ENCODE results near the gene PRR36. TPM values are rescaled to one million over a fixed set of nuclear protein-coding genes. Genes with fewer than 3 reads are reported as not detected.
A peak's percentile ranks its signal among the peaks of the same experiment; 100 is the strongest.
"Not testable (repeated sequence)": the region's sequence is repeated elsewhere in the genome, so short reads cannot be mapped to it uniquely, and the experiment has no call there.

PRR36 gene
- total RNA-seq, 2 donors from 2014 or later: 0.37 to 0.63 TPM

- Mint-ChIP-seq H3K4me3 (no peak overlapping the region), H3K27me3 (peaks cover 3% of the 10 kb centered on the region), H3K4me1 (peaks cover 14% of the 10 kb centered on the region), H3K27ac (no peak overlapping the region), H3K36me3 (ENCODE audit: low read depth) (no peaks in the 10 kb centered on the region)
- ATAC-seq (no peak), DNase-seq (no peak)
- H3K9me3 ChIP-seq (ENCODE audit: control insufficient read depth, low read length, poor library complexity, severe bottlenecking): no peaks in the 10 kb centered on the region
These were observed 26.2 kb upstream of the PRR36 start for GRCh38 chr19:7900401-7900870.

- Mint-ChIP-seq H3K4me3 (no peak overlapping the region), H3K4me1 (peaks cover 11% of the 10 kb centered on the region), H3K36me3 (ENCODE audit: low read depth) (no peaks in the 10 kb centered on the region), H3K27me3 (peaks cover 6% of the 10 kb centered on the region), H3K27ac (no peak overlapping the region)
- DNase-seq (no peak), ATAC-seq (no peak)
- H3K9me3 ChIP-seq (ENCODE audit: control insufficient read depth, low read length, poor library complexity, severe bottlenecking): no peaks in the 10 kb centered on the region
These were observed 25.7 kb upstream of the PRR36 start for GRCh38 chr19:7899751-7900378.

DNA sequence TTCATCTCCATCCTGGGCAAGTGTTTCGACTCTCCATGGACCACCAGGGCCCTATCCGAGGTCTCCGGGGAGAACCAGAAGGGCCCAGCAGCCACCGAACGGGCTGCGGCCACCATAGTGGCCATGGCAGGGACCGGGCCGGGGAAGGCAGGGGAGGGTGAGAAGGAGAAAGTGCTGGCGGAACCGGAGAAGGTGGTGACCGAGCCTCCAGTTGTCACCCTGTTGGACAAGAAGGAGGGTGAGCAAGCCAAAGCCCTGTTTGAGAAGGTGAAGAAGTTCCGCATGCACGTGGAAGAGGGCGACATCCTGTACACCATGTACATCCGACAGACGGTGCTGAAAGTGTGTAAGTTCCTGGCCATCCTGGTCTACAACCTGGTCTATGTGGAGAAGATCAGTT is 24.8 kb upstream of the PRR36 start:
- H3K27ac Mint-ChIP-seq: no peak overlapping the region
- no peaks in the 10 kb centered on the region for H3K36me3 Mint-ChIP-seq (ENCODE audit: low read depth)
- peaks cover 6% of the 10 kb centered on the region for H3K4me1 Mint-ChIP-seq
- DNase-seq (no peak), ATAC-seq (no peak)
- H3K27me3 Mint-ChIP-seq: peaks cover 11% of the 10 kb centered on the region
- H3K4me3 Mint-ChIP-seq: no peak overlapping the region
- H3K9me3 ChIP-seq (ENCODE audit: control insufficient read depth, low read length, poor library complexity, severe bottlenecking): no peaks in the 10 kb centered on the region

GRCh38 chr19:7897292-7897691 is 23.1 kb upstream of the PRR36 start:
- no peaks in the 10 kb centered on the region for H3K4me1 Mint-ChIP-seq
- H3K9me3 ChIP-seq (ENCODE audit: control insufficient read depth, low read length, poor library complexity, severe bottlenecking): no peaks in the 10 kb centered on the region
- ATAC-seq (no peak), DNase-seq (no peak)
- H3K36me3 Mint-ChIP-seq (ENCODE audit: low read depth): no peaks in the 10 kb centered on the region
- no peak overlapping the region for H3K4me3 Mint-ChIP-seq
- peaks cover 13% of the 10 kb centered on the region for H3K27me3 Mint-ChIP-seq
- no peak overlapping the region for H3K27ac Mint-ChIP-seq

- H3K9me3 ChIP-seq (ENCODE audit: control insufficient read depth, low read length, poor library complexity, severe bottlenecking): no peaks in the 10 kb centered on the region
- ATAC-seq (no peak), DNase-seq (no peak)
- Mint-ChIP-seq H3K4me1 (no peaks in the 10 kb centered on the region), H3K27me3 (peaks cover 17% of the 10 kb centered on the region), H3K36me3 (ENCODE audit: low read depth) (no peaks in the 10 kb centered on the region), H3K4me3 (no peak overlapping the region), H3K27ac (no peak overlapping the region)
These were observed 21.4 kb upstream of the PRR36 start for GRCh38 chr19:7895565-7895964.

GRCh38 chr19:7894612-7895309 is 20.6 kb upstream of the PRR36 start:
- no peak overlapping the region for H3K4me3 Mint-ChIP-seq
- H3K27ac Mint-ChIP-seq: no peak overlapping the region
- H3K36me3 Mint-ChIP-seq (ENCODE audit: low read depth): no peaks in the 10 kb centered on the region
- no peak for ATAC-seq
- H3K9me3 ChIP-seq (ENCODE audit: control insufficient read depth, low read length, poor library complexity, severe bottlenecking): no peaks in the 10 kb centered on the region
- DNase-seq: no peak
- peaks cover 17% of the 10 kb centered on the region for H3K27me3 Mint-ChIP-seq
- H3K4me1 Mint-ChIP-seq: no peaks in the 10 kb centered on the region

GRCh38 chr19:7893362-7894101 is 19.3 kb upstream of the PRR36 start:
- not testable (repeated sequence) for H3K9me3 ChIP-seq (ENCODE audit: control insufficient read depth, low read length, poor library complexity, severe bottlenecking); H3K4me3 Mint-ChIP-seq; H3K27ac Mint-ChIP-seq; ATAC-seq; H3K36me3 Mint-ChIP-seq (ENCODE audit: low read depth); DNase-seq; H3K4me1 Mint-ChIP-seq
- peaks cover 17% of the 10 kb centered on the region for H3K27me3 Mint-ChIP-seq

DNA sequence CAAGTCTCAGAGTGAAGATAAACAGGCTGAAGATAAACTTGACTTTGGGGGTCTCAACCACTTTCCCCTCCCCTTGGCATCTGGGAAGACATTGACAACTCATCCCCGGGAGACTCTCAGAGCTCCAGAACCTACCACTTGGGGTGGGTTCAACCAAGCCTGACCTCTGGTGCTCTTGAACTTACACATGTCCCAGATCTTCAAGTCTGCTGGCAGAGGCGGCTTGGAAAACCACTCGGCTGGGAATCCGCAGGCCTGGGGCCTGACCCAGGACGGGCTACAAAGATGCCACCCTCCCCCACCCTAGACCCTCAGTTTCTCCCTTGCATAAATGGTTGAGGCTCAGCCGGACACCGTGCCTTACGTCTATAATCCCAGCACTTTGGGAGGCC is 14.6 kb upstream of the PRR36 start:
- no peak for DNase-seq
- no peaks in the 10 kb centered on the region for H3K36me3 Mint-ChIP-seq (ENCODE audit: low read depth)
- H3K27me3 Mint-ChIP-seq: peaks cover 11% of the 10 kb centered on the region
- H3K4me1 Mint-ChIP-seq: peaks cover 3% of the 10 kb centered on the region
- no peak overlapping the region for H3K4me3 Mint-ChIP-seq
- no peak overlapping the region for H3K27ac Mint-ChIP-seq
- no peaks in the 10 kb centered on the region for H3K9me3 ChIP-seq (ENCODE audit: control insufficient read depth, low read length, poor library complexity, severe bottlenecking)
- no peak for ATAC-seq

DNA sequence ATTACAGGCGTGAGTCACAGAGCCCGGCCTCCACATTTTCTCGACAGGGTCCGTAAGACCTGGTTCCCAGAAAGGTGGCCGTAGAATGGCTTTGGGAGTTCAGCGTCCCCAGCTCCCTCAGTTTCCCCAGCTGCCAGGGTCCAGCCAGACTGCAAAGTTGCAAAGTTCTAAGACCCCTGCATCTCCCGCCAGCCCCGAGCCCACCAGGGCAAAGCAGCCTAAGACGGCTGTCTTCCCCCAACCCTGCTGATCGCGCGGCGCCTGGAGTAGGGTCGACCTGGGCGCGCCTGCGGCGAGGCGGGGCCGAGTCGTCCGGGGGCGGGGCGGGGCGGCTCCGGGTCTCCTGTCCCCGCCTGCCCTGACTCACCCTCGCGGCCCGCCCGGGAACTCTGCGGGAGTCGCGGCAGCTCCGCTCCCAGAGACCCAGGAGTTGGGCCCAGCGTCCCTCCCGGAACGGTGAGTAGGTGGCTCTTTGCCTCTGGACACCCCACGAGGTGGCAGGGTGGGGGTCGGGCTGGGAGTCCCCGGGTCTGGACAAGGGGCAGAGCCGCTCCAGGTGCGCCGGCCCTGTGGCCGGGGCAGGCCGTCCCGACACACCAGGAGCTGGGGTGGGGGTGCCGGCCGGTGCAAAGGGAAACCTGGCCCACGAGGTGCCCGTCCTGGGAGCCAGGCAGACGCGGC is 14.1 kb upstream of the PRR36 start, which contains the start of gene LRRC8E:
Gene LRRC8E, plus strand, starts transcription at position 366 of the 681 bp plus-strand sequence. CDS start 7,094 bp downstream, outside the sequence.
- H3K27ac Mint-ChIP-seq: no peak within 1 kb of the TSS
- DNase-seq (no peak), ATAC-seq (peak; percentile 68)
- H3K4me1 Mint-ChIP-seq: peaks cover 3% of the 10 kb centered on the region
- no peak within 1 kb of the TSS for H3K4me3 Mint-ChIP-seq
- peaks cover 11% of the 10 kb centered on the region for H3K27me3 Mint-ChIP-seq
- no peaks in the 10 kb centered on the region for H3K36me3 Mint-ChIP-seq (ENCODE audit: low read depth)
- no peaks in the 10 kb centered on the region for H3K9me3 ChIP-seq (ENCODE audit: control insufficient read depth, low read length, poor library complexity, severe bottlenecking)

GRCh38 chr19:7887408-7888144 is 13.4 kb upstream of the PRR36 start:
- no peak overlapping the region for H3K27ac Mint-ChIP-seq
- peaks cover 3% of the 10 kb centered on the region for H3K4me1 Mint-ChIP-seq
- DNase-seq: no peak

DNA sequence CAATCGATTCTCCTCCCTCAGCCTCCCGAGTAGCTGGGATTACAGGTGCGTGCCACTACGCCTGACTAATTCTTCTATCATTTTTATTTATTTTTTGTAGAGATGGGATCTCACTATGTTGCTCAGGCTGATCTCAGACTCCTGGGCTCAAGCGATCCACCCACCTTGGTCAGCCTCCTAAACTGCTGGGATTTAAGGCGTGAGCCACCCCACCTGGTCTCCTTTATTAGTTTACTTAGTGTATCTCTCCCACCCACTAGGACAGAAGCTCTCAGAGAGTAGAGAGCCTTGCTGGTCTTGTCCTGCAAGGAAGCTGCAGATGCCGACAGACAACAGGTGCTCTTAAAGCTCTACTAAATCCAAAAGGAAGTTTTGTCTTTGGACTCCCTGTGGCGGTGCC is 11.6 kb upstream of the PRR36 start:
- ATAC-seq: no peak

More at GRCh38 chr19:7887408-7888144, 13.4 kb upstream of the PRR36 start:
- H3K9me3 ChIP-seq (ENCODE audit: control insufficient read depth, low read length, poor library complexity, severe bottlenecking): no peaks in the 10 kb centered on the region
- Mint-ChIP-seq H3K36me3 (ENCODE audit: low read depth) (no peaks in the 10 kb centered on the region), H3K4me3 (no peak overlapping the region), H3K27me3 (peaks cover 11% of the 10 kb centered on the region)
- no peak for ATAC-seq

GRCh38 chr19:7883796-7884570 is 9.8 kb upstream of the PRR36 start:
- Mint-ChIP-seq H3K27me3 (peaks cover 7% of the 10 kb centered on the region), H3K27ac (no peak overlapping the region), H3K4me3 (no peak overlapping the region), H3K36me3 (ENCODE audit: low read depth) (no peaks in the 10 kb centered on the region), H3K4me1 (peaks cover 3% of the 10 kb centered on the region)
- no peak for DNase-seq
- ATAC-seq: no peak
- H3K9me3 ChIP-seq (ENCODE audit: control insufficient read depth, low read length, poor library complexity, severe bottlenecking): no peaks in the 10 kb centered on the region

More for the DNA sequence above, 11.6 kb upstream of the PRR36 start:
- H3K9me3 ChIP-seq (ENCODE audit: control insufficient read depth, low read length, poor library complexity, severe bottlenecking): no peaks in the 10 kb centered on the region
- no peak for DNase-seq
- Mint-ChIP-seq H3K4me1 (peaks cover 3% of the 10 kb centered on the region), H3K27me3 (peaks cover 7% of the 10 kb centered on the region), H3K27ac (no peak overlapping the region), H3K36me3 (ENCODE audit: low read depth) (no peaks in the 10 kb centered on the region), H3K4me3 (no peak overlapping the region)
